Measurements from ENCODE around the gene SHB. TPM values are rescaled to one million over a fixed set of nuclear protein-coding genes. Genes with fewer than 3 reads are reported as not detected.

SHB gene
- total and polyA plus RNA-seq, 2 of the 13 experiments (the other 11 are each of a cell fraction or from before 2014, with no cell fraction given) = 19.4 to 20.7 TPM

- TF ChIP-seq AFF4 (CRISPR knock-in tag; IDR thresholded peaks at IDR 0.05) (peak; percentile 80; the same call in 1 of the 2 replicates), ELF1 (CRISPR knock-in tag; IDR thresholded peaks at IDR 0.05) (peak; percentile 71), SRF (IDR thresholded peaks at IDR 0.05; ENCODE audit: low read depth, low read length) (no peak), HBP1 (CRISPR knock-in tag; IDR thresholded peaks at IDR 0.05; ENCODE audit: low read depth) (peak; percentile 86; the same call in 1 of the 2 replicates), IKZF5 (CRISPR knock-in tag; IDR thresholded peaks at IDR 0.05) (peak; percentile 89), ZNF773 (CRISPR knock-in tag; IDR thresholded peaks at IDR 0.05; ENCODE audit: borderline replicate concordance) (no peak; the same call in 1 of the 2 replicates), U2AF1 (optimal IDR thresholded peaks at IDR 0.05; ENCODE audit: low read depth, low read length) (no peak), NFYC (CRISPR knock-in tag; IDR thresholded peaks at IDR 0.05) (peak; percentile 48; the same call in 1 of the 2 replicates), TBP (CRISPR knock-in tag; IDR thresholded peaks at IDR 0.05) (no peak), ZNF343 (CRISPR knock-in tag; IDR thresholded peaks at IDR 0.05) (peak; percentile 36; the same call in 1 of the 2 replicates), ZNF205 (CRISPR knock-in tag; IDR thresholded peaks at IDR 0.05) (peak; percentile 87; the same call in 1 of the 2 replicates), E2F2 (CRISPR knock-in tag; IDR thresholded peaks at IDR 0.05; ENCODE audit: borderline replicate concordance) (peak; percentile 56; the same call in 1 of the 2 replicates), NCOA2 (CRISPR knock-in tag; IDR thresholded peaks at IDR 0.05) (peak; percentile 70), FOXO4 (CRISPR knock-in tag; conservative IDR thresholded peaks at IDR 0.05) (no peak), RELA (CRISPR knock-in tag; IDR thresholded peaks at IDR 0.05) (peak; percentile 83), ZBTB3 (CRISPR knock-in tag; IDR thresholded peaks at IDR 0.05; ENCODE audit: borderline replicate concordance, low read depth) (no peak), SKI (IDR thresholded peaks at IDR 0.05; ENCODE audit: partially characterized antibody) (peak; percentile 78), RXRB (CRISPR knock-in tag; IDR thresholded peaks at IDR 0.05; ENCODE audit: borderline replicate concordance) (peak; percentile 67), ZNF558 (CRISPR knock-in tag; IDR thresholded peaks at IDR 0.05; ENCODE audit: borderline replicate concordance) (peak; percentile 96; the same call in 1 of the 2 replicates), YEATS4 (CRISPR knock-in tag; IDR thresholded peaks at IDR 0.05; ENCODE audit: borderline replicate concordance) (peak; percentile 97)
These were observed 165.2 kb downstream of the SHB start, which contains the start of gene SLC25A51 (continued) for GRCh38 chr9:37903647-37904444.

Data from HepG2 (cell line).